T-helper 2 cell treated with Interferon-gamma antibody and Interleukin-4, amounts not matched to agents 5 μg/mL and 100 μg/mL, for 36 hours (primary cell): Measurements from ENCODE around the gene SDHA.

Experiments
- DNase-seq: peaks from one replicate; pipeline ENCODE4 v3.0.0; 2021; ENCODE audit warnings: low spot score
- H3K27ac Mint-ChIP-seq: one replicate; pipeline ENCODE4 v1.8.0; 2021; ENCODE audit warnings: mild to moderate bottlenecking, mixed read lengths
- H3K27me3 Mint-ChIP-seq: one replicate; pipeline ENCODE4 v1.8.0; 2021; ENCODE audit warnings: low read depth, mixed read lengths
- H3K36me3 Mint-ChIP-seq: one replicate; pipeline ENCODE4 v1.8.0; 2021; ENCODE audit warnings: low read depth, mixed read lengths
- H3K4me1 Mint-ChIP-seq: one replicate; pipeline ENCODE4 v1.8.0; 2021; ENCODE audit warnings: low read depth, mixed read lengths
- H3K4me3 Mint-ChIP-seq: one replicate; pipeline ENCODE4 v1.8.0; 2022; ENCODE audit warnings: mild to moderate bottlenecking, moderate library complexity, mixed read lengths
- H3K9me3 Mint-ChIP-seq: one replicate; pipeline ENCODE4 v1.8.0; 2021; ENCODE audit warnings: mixed read lengths

SDHA gene

GRCh38 chr5:179401-179800 lies 38.7 kb upstream of the SDHA start:
- Mint-ChIP-seq H3K4me1 (no peaks in the 10 kb centered on the region), H3K27ac (no peak overlapping the region), H3K9me3 (no peaks in the 10 kb centered on the region), H3K4me3 (no peak overlapping the region), H3K27me3 (no peaks in the 10 kb centered on the region), H3K36me3 (no peaks in the 10 kb centered on the region)
- DNase-seq = no peak

GRCh38 chr5:180286-180918 lies 37.7 kb upstream of the SDHA start:
- no peaks in the 10 kb centered on the region for H3K36me3 Mint-ChIP-seq
- no peaks in the 10 kb centered on the region for H3K27me3 Mint-ChIP-seq
- no peak for DNase-seq
- no peak overlapping the region for H3K4me3 Mint-ChIP-seq
- H3K4me1 Mint-ChIP-seq = no peaks in the 10 kb centered on the region
- no peak overlapping the region for H3K27ac Mint-ChIP-seq
- no peaks in the 10 kb centered on the region for H3K9me3 Mint-ChIP-seq

GRCh38 chr5:181160-181559 lies 37.0 kb upstream of the SDHA start:
- Mint-ChIP-seq H3K27ac (no peak overlapping the region), H3K4me3 (no peak overlapping the region), H3K27me3 (no peaks in the 10 kb centered on the region), H3K9me3 (no peaks in the 10 kb centered on the region), H3K4me1 (no peaks in the 10 kb centered on the region), H3K36me3 (no peaks in the 10 kb centered on the region)
- DNase-seq = no peak

- Mint-ChIP-seq H3K36me3 (no peaks in the 10 kb centered on the region), H3K4me1 (no peaks in the 10 kb centered on the region), H3K27ac (no peak overlapping the region), H3K27me3 (no peaks in the 10 kb centered on the region), H3K9me3 (no peaks in the 10 kb centered on the region), H3K4me3 (no peak overlapping the region)
- DNase-seq = no peak
These were observed 36.6 kb upstream of the SDHA start for GRCh38 chr5:181566-181965.

GRCh38 chr5:182126-182525 lies 36.0 kb upstream of the SDHA start:
- Mint-ChIP-seq H3K4me1 (no peaks in the 10 kb centered on the region), H3K4me3 (no peak overlapping the region), H3K9me3 (no peaks in the 10 kb centered on the region), H3K27me3 (no peaks in the 10 kb centered on the region), H3K36me3 (no peaks in the 10 kb centered on the region), H3K27ac (no peak overlapping the region)
- DNase-seq = no peak

GRCh38 chr5:184471-184870 lies 33.6 kb upstream of the SDHA start:
- H3K27me3 Mint-ChIP-seq = no peaks in the 10 kb centered on the region
- no peak overlapping the region for H3K27ac Mint-ChIP-seq
- H3K36me3 Mint-ChIP-seq = no peaks in the 10 kb centered on the region
- H3K4me3 Mint-ChIP-seq = no peak overlapping the region
- peaks cover 5% of the 10 kb centered on the region for H3K4me1 Mint-ChIP-seq
- no peak for DNase-seq
- H3K9me3 Mint-ChIP-seq = no peaks in the 10 kb centered on the region

GRCh38 chr5:185095-186070 lies 32.7 kb upstream of the SDHA start:
- Mint-ChIP-seq H3K27ac (no peak overlapping the region), H3K4me3 (no peak overlapping the region)
- no peak for DNase-seq

GRCh38 chr5:186091-187041 lies 31.8 kb upstream of the SDHA start:
- DNase-seq = no peak
- Mint-ChIP-seq H3K27ac (no peak overlapping the region), H3K36me3 (no peaks in the 10 kb centered on the region), H3K4me3 (no peak overlapping the region), H3K27me3 (peaks cover 5% of the 10 kb centered on the region), H3K9me3 (no peaks in the 10 kb centered on the region), H3K4me1 (peaks cover 8% of the 10 kb centered on the region)

More at GRCh38 chr5:185095-186070, 32.7 kb upstream of the SDHA start:
- peaks cover 4% of the 10 kb centered on the region for H3K27me3 Mint-ChIP-seq
- H3K4me1 Mint-ChIP-seq = peaks cover 8% of the 10 kb centered on the region
- H3K36me3 Mint-ChIP-seq = no peaks in the 10 kb centered on the region
- H3K9me3 Mint-ChIP-seq = no peaks in the 10 kb centered on the region

- Mint-ChIP-seq H3K27me3 (peaks cover 5% of the 10 kb centered on the region), H3K4me1 (peaks cover 8% of the 10 kb centered on the region), H3K27ac (no peak overlapping the region), H3K4me3 (no peak overlapping the region), H3K9me3 (no peaks in the 10 kb centered on the region), H3K36me3 (no peaks in the 10 kb centered on the region)
- DNase-seq = no peak
These were observed 31.1 kb upstream of the SDHA start for GRCh38 chr5:187042-187431.

GRCh38 chr5:187617-188451 lies 30.3 kb upstream of the SDHA start:
- H3K4me3 Mint-ChIP-seq = no peak overlapping the region
- peaks cover 5% of the 10 kb centered on the region for H3K27me3 Mint-ChIP-seq
- H3K36me3 Mint-ChIP-seq = no peaks in the 10 kb centered on the region
- DNase-seq = no peak
- peaks cover 8% of the 10 kb centered on the region for H3K4me1 Mint-ChIP-seq
- H3K27ac Mint-ChIP-seq = no peak overlapping the region
- no peaks in the 10 kb centered on the region for H3K9me3 Mint-ChIP-seq

- H3K4me3 Mint-ChIP-seq = no peak overlapping the region
- peaks cover 8% of the 10 kb centered on the region for H3K4me1 Mint-ChIP-seq
- peak; percentile 77 for DNase-seq
- H3K36me3 Mint-ChIP-seq = no peaks in the 10 kb centered on the region
- H3K27ac Mint-ChIP-seq = no peak overlapping the region
- peaks cover 5% of the 10 kb centered on the region for H3K27me3 Mint-ChIP-seq
- no peaks in the 10 kb centered on the region for H3K9me3 Mint-ChIP-seq
These were observed 29.3 kb upstream of the SDHA start for GRCh38 chr5:188488-189481.

- Mint-ChIP-seq H3K4me1 (peaks cover 8% of the 10 kb centered on the region), H3K36me3 (no peaks in the 10 kb centered on the region), H3K9me3 (no peaks in the 10 kb centered on the region), H3K27ac (no peak overlapping the region), H3K4me3 (no peak overlapping the region), H3K27me3 (peaks cover 5% of the 10 kb centered on the region)
- DNase-seq = no peak
These were observed 28.6 kb upstream of the SDHA start for GRCh38 chr5:189486-189885.
